ENCODE data around the gene L1TD1. TPM values are rescaled to one million over a fixed set of nuclear protein-coding genes. Genes with fewer than 3 reads are reported as not detected.
"Not testable (repeated sequence)": the region's sequence is repeated elsewhere in the genome, so short reads cannot be mapped to it uniquely, and the experiment has no call there.

The L1TD1 gene
- total and polyA plus RNA-seq, 12 donors: 0.07 to 0.16 (median 0.12) TPM; not detected in 9

GRCh38 chr1:62241371-62242131 is 46.9 kb downstream of the L1TD1 start:
- Histone ChIP-seq H3K27me3 (peaks cover 0 to 4% (median 0%) of the 10 kb centered on the region in 7 donors), H3K9me3 (peaks cover 0 to 7% (median 0%) of the 10 kb centered on the region in 11 donors), H3K27ac (no peak overlapping the region), H3K4me3 (no peak overlapping the region), H3K4me1 (peaks cover 0 to 16% (median 9%) of the 10 kb centered on the region in 9 donors), H3K36me3 (no peaks in the 10 kb centered on the region)
- TF ChIP-seq, protein P1, sequence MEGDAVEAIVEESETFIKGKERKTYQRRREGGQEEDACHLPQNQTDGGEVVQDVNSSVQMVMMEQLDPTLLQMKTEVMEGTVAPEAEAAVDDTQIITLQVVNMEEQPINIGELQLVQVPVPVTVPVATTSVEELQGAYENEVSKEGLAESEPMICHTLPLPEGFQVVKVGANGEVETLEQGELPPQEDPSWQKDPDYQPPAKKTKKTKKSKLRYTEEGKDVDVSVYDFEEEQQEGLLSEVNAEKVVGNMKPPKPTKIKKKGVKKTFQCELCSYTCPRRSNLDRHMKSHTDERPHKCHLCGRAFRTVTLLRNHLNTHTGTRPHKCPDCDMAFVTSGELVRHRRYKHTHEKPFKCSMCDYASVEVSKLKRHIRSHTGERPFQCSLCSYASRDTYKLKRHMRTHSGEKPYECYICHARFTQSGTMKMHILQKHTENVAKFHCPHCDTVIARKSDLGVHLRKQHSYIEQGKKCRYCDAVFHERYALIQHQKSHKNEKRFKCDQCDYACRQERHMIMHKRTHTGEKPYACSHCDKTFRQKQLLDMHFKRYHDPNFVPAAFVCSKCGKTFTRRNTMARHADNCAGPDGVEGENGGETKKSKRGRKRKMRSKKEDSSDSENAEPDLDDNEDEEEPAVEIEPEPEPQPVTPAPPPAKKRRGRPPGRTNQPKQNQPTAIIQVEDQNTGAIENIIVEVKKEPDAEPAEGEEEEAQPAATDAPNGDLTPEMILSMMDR (IDR thresholded peaks at IDR 0.05): no peak
- 50 to 56% methylated on average over 12 of the region's 12 CpGs for WGBS, 2 donors
- intact Hi-C loops (cut with DNase I): no loop called here
- no peak for ATAC-seq
- DNase-seq: peak in 1 of 2 donors; percentile 47

DNA sequence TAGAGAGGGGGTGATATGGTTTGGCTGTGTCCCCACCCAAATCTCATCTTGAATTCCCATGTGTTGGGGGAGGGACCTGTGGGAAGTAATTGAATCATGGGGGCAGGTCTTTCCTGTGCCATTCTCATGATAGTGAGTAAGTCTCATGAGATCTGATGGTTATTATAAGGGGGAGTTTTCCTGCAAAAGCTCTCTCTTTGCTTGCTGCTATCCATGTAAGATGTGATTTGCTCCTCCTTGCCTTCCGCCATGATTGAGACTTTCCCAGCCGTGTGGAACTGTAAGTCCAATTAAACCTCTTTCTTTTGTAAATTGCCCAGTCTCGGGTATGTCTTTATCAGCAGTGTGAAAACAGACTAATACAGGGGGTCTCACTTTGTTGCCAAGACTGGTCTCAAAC is 49.7 kb downstream of the L1TD1 start:
- intact Hi-C loops (cut with DNase I); ATAC-seq; H3K27me3 ChIP-seq; H3K9me3 ChIP-seq; H3K27ac ChIP-seq; H3K4me3 ChIP-seq; H3K36me3 ChIP-seq; DNase-seq: not testable (repeated sequence)
- H3K4me1 ChIP-seq: peaks cover 0 to 16% (median 9%) of the 10 kb centered on the region in 9 donors
- WGBS, 2 donors: 92 to 94% methylated on average over 3 of the region's 3 CpGs

- Histone ChIP-seq H3K4me1 (peaks cover 0 to 16% (median 9%) of the 10 kb centered on the region in 9 donors), H3K27me3 (peaks cover 0 to 6% (median 0%) of the 10 kb centered on the region in 7 donors), H3K27ac (no peak overlapping the region), H3K36me3 (no peaks in the 10 kb centered on the region), H3K4me3 (no peak overlapping the region), H3K9me3 (peaks cover 0 to 5% (median 0%) of the 10 kb centered on the region in 11 donors)
- ATAC-seq (no peak), DNase-seq (no peak)
- TF ChIP-seq, protein P1 (IDR thresholded peaks at IDR 0.05): no peak
- intact Hi-C loops (cut with DNase I): no loop called here
Observed at GRCh38 chr1:62245201-62245600, 50.6 kb downstream of the L1TD1 start.

DNA sequence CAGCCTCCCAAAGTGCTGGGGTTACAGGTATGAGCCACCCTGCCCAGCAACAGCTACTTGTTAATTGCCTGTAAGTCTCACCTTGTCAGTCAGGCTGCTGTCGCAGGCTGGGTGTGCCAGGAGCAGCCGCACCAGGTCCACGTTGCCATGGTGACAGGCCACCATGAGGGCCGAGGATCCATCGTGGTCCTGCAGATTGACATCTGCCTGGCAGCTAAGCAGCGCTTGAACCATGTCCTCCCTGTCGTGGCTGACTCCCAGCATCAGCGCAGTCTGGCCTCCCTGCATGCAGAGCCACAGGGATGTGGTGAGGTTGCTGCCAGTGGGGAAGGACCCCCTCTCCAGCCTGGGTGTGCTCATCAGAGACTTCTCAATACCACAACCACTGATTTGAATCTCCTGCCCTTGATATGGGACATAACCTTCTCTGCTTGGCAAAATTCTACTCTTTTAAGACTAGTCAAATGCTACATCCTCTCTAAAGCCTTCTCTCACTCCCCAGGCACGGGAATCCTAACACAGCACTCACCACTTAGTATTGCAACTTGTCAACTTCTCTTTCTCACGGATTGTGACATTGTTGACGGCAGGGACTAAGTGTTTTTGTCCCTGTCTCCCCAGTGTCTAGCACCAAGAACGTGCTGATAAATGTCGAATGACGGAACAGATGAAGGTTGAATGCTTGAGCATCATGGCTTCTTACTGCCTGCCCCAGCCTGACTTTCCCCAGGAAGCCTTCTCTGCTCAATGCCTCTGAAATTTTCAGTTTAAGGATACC is 52.9 kb downstream of the L1TD1 start:
- Histone ChIP-seq H3K36me3 (no peaks in the 10 kb centered on the region), H3K4me1 (no peaks in the 10 kb centered on the region), H3K27me3 (peaks cover 0 to 6% (median 0%) of the 10 kb centered on the region in 7 donors), H3K27ac (no peak overlapping the region), H3K4me3 (no peak overlapping the region), H3K9me3 (peaks cover 0 to 5% (median 0%) of the 10 kb centered on the region in 11 donors)
- intact Hi-C loops (cut with DNase I): no loop called here
- TF ChIP-seq, protein P1 (IDR thresholded peaks at IDR 0.05): no peak
- WGBS, 2 donors: 39 to 51% methylated on average over 14 of the region's 14 CpGs
- ATAC-seq: peak in 1 of 8 donors; percentile 33
- DNase-seq: no peak
